Esophagus squamous epithelium (tissue), 4 donors: ENCODE results near the gene GBA2.

ENCODE experiments used
- POLR2A ChIP-seq, 4 donors: fragments of 450-650 bp; IDR thresholded peaks; one replicate each; pipeline ENCODE4 v1.6.1; 2017; ENCODE audit warnings: antibody characterized with exemption in 4 of 4, mild to moderate bottlenecking in 4 of 4, moderate library complexity in 3 of 4
- TF ChIP-seq, protein P1 (sequence below), 6 experiments: fragments of 450-650 bp in 4 of 6; fragments of 200-600 bp in 2 of 6; sonication (generic) in 2 of 6; IDR thresholded peaks; one replicate each; pipeline ENCODE4 v1.5.1; 2016 to 2019; ENCODE audit warnings: antibody characterized with exemption in 6 of 6, mild to moderate bottlenecking in 4 of 6, moderate library complexity in 4 of 6

DNA sequence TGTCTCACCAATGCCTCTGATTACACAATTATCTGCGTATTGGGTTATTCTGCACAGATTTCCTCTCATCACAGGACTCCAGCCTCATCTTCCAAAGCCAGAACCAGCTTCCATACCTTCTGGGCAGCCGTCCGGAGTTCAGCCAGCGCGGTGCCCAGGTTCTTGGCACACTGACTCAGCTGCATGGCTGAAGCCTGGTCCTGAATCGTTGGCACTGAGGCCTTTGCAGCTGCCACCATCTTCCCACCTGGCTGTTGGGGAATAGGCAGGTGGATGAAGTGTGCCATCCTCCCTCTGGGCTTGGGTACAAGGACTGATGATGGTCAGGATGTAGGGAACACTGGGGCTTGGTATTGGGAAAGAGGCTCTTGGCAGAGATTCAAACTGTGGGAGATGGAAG, 34.9 kb downstream of the GBA2 start:
- TF ChIP-seq, protein P1, sequence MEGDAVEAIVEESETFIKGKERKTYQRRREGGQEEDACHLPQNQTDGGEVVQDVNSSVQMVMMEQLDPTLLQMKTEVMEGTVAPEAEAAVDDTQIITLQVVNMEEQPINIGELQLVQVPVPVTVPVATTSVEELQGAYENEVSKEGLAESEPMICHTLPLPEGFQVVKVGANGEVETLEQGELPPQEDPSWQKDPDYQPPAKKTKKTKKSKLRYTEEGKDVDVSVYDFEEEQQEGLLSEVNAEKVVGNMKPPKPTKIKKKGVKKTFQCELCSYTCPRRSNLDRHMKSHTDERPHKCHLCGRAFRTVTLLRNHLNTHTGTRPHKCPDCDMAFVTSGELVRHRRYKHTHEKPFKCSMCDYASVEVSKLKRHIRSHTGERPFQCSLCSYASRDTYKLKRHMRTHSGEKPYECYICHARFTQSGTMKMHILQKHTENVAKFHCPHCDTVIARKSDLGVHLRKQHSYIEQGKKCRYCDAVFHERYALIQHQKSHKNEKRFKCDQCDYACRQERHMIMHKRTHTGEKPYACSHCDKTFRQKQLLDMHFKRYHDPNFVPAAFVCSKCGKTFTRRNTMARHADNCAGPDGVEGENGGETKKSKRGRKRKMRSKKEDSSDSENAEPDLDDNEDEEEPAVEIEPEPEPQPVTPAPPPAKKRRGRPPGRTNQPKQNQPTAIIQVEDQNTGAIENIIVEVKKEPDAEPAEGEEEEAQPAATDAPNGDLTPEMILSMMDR (IDR thresholded peaks at IDR 0.05) = no peak
- TF ChIP-seq POLR2A (IDR thresholded peaks at IDR 0.05) = no peak
